ENCODE results near the gene WWP2. TPM values are rescaled to one million over a fixed set of nuclear protein-coding genes. Genes with fewer than 3 reads are reported as not detected.
"Not testable (repeated sequence)": the region's sequence is repeated elsewhere in the genome, so short reads cannot be mapped to it uniquely, and the experiment has no call there.

WWP2 gene
- total RNA-seq, 4 donors from 2014 or later: 40.8 to 96.9 (median 84.3) TPM

DNA sequence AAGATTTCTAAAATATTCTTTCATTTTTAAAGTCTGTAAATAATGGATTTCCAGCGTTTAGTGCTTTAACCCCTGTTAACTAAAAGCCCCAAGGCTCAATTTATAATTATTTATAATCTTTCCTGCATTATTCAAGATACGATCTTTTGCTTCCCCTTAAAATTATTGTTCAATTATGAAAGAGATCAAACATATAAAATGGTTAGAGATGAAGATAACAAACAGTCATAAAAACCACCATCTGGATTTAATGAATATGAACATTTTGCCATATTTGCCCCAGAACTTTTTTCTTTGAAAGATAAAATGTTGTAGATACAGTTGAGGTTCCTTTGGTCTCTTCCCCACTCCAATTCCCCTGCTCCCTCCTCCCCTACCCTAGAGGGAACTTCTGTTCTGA lies 17.6 kb downstream of the WWP2 start:
- Histone ChIP-seq H3K9me3 (peaks cover 0 to 14% (median 0%) of the 10 kb centered on the region in 4 donors), H3K4me1 (no peaks in the 10 kb centered on the region), H3K4me3 (no peak overlapping the region), H3K27ac (no peak overlapping the region), H3K27me3 (no peaks in the 10 kb centered on the region), H3K36me3 (peaks cover 0 to 26% (median 0%) of the 10 kb centered on the region in 3 donors)
- no peak for DNase-seq (ENCODE audit: low spot score in 2 of 2)
- 72 to 81% methylated on average over 2 of the region's 2 CpGs for WGBS, 2 donors
- TF ChIP-seq POLR2A (IDR thresholded peaks at IDR 0.05): no peak
- no peak for TF ChIP-seq EP300 (IDR thresholded peaks at IDR 0.05)
- no peak for TF ChIP-seq CTCF (IDR thresholded peaks at IDR 0.05)

DNA sequence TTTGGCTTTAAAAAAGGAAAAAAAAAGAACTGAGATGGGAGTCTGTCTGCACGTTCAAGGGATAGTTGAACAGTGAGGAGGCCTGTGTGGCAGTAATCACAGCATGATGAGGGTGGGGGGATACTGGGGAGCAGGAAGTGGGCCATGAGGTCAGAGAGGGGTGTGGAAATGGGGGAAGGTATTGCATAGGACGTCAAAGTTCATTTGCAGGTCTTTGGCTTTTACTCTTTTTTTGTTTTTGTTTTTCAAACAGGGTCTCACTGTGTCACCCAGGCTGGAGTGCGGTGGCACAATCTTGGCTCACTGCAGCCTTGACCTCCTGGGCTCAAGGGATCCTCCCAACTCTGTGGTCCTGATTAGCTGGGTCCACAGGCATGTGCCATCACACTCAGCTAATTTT lies 19.0 kb downstream of the WWP2 start:
- no peaks in the 10 kb centered on the region for H3K4me1 ChIP-seq
- H3K27ac ChIP-seq: no peak overlapping the region
- peaks cover 0 to 2% (median 0%) of the 10 kb centered on the region in 4 donors for H3K9me3 ChIP-seq
- H3K27me3 ChIP-seq: no peaks in the 10 kb centered on the region
- H3K4me3 ChIP-seq: no peak overlapping the region
- H3K36me3 ChIP-seq: peaks cover 0 to 15% (median 0%) of the 10 kb centered on the region in 3 donors
- no peak for DNase-seq (ENCODE audit: low spot score in 2 of 2)
- TF ChIP-seq POLR2A (IDR thresholded peaks at IDR 0.05) (no peak), CTCF (IDR thresholded peaks at IDR 0.05) (no peak), EP300 (IDR thresholded peaks at IDR 0.05) (no peak)
- WGBS, 2 donors: 69 to 70% methylated on average over 3 of the region's 3 CpGs

DNA sequence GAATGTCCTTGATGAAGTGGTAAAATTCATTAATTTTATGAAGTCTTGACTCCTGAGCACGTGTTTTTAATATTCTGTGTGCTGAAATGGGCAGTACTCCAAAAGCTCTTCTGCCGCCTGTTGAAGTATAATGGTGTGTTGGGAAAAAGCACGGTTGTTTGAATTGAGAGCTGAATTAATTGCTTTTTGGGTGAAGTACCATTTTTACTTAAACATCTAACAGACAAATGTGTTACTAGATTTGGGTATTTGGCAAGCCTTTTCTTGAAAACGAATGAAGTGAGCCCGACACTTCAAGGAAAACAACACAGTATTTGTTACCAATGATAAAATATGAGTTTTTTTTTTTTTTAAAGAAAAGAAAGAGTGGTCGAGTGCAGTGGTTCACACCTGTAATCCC lies 22.5 kb downstream of the WWP2 start:
- TF ChIP-seq POLR2A (IDR thresholded peaks at IDR 0.05) (no peak), CTCF (IDR thresholded peaks at IDR 0.05) (no peak), EP300 (IDR thresholded peaks at IDR 0.05) (no peak)
- no peak overlapping the region for H3K4me3 ChIP-seq
- DNase-seq (ENCODE audit: low spot score in 2 of 2): no peak
- H3K27ac ChIP-seq: no peak overlapping the region
- no peaks in the 10 kb centered on the region for H3K9me3 ChIP-seq
- H3K4me1 ChIP-seq: no peaks in the 10 kb centered on the region
- H3K36me3 ChIP-seq: peaks cover 0 to 41% (median 0%) of the 10 kb centered on the region in 3 donors
- H3K27me3 ChIP-seq: no peaks in the 10 kb centered on the region
- WGBS, 2 donors: 69 to 77% methylated on average over 6 of the region's 6 CpGs

DNA sequence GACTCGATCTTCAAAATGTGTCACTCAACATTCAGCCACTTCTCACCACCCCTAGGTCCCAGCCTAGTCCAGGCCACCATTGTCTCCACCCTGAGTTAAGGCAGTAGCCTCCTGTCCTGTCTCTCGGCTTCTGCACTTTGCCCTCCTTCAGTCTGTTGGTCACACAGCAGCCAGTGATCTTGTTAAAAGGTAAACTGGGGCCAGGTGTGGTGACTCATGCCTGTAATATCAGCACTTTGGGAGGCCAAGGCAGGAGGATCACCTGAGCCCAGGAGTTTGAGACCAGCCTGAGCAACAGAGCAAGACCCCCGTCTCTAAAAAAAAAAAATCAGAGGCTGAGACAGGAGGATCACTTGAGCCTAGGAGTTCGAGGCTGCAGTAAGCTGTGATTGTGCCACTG lies 25.8 kb downstream of the WWP2 start:
- no peaks in the 10 kb centered on the region for H3K27me3 ChIP-seq
- WGBS, 2 donors: 96 to 97% methylated on average over 4 of the region's 4 CpGs
- TF ChIP-seq POLR2A (IDR thresholded peaks at IDR 0.05) (no peak), CTCF (IDR thresholded peaks at IDR 0.05) (no peak), EP300 (IDR thresholded peaks at IDR 0.05) (no peak)
- H3K27ac ChIP-seq: no peak overlapping the region
- H3K9me3 ChIP-seq: no peaks in the 10 kb centered on the region
- H3K4me3 ChIP-seq: no peak overlapping the region
- peaks cover 0 to 61% (median 0%) of the 10 kb centered on the region in 3 donors for H3K36me3 ChIP-seq
- H3K4me1 ChIP-seq: no peaks in the 10 kb centered on the region
- DNase-seq (ENCODE audit: low spot score in 2 of 2): no peak

GRCh38 chr16:69791391-69791847 lies 29.3 kb downstream of the WWP2 start:
- not testable (repeated sequence) for H3K4me3 ChIP-seq; H3K27ac ChIP-seq; H3K4me1 ChIP-seq; DNase-seq (ENCODE audit: low spot score in 2 of 2); H3K9me3 ChIP-seq; H3K27me3 ChIP-seq
- H3K36me3 ChIP-seq: peaks cover 0 to 50% (median 0%) of the 10 kb centered on the region in 3 donors
- WGBS, 2 donors: 93 to 96% methylated on average over 6 of the region's 6 CpGs

- peaks cover 0 to 30% (median 0%) of the 10 kb centered on the region in 3 donors for H3K36me3 ChIP-seq
- H3K27me3 ChIP-seq: no peaks in the 10 kb centered on the region
- WGBS, 2 donors: 89 to 90% methylated on average over 4 of the region's 4 CpGs
- DNase-seq (ENCODE audit: low spot score in 2 of 2): no peak
- peaks cover 0 to 11% (median 0%) of the 10 kb centered on the region in 4 donors for H3K4me1 ChIP-seq
- no peak overlapping the region for H3K4me3 ChIP-seq
- no peak overlapping the region for H3K27ac ChIP-seq
- TF ChIP-seq CTCF (IDR thresholded peaks at IDR 0.05) (no peak), POLR2A (IDR thresholded peaks at IDR 0.05) (no peak), EP300 (IDR thresholded peaks at IDR 0.05) (no peak)
- no peaks in the 10 kb centered on the region for H3K9me3 ChIP-seq
Observed at GRCh38 chr16:69793526-69793925, 31.4 kb downstream of the WWP2 start.

Measured in tibial nerve (tissue), 4 donors.